ENCODE results near the gene TH.
"Not testable (repeated sequence)": the region's sequence is repeated elsewhere in the genome, so short reads cannot be mapped to it uniquely, and the experiment has no call there.

TH gene

DNA sequence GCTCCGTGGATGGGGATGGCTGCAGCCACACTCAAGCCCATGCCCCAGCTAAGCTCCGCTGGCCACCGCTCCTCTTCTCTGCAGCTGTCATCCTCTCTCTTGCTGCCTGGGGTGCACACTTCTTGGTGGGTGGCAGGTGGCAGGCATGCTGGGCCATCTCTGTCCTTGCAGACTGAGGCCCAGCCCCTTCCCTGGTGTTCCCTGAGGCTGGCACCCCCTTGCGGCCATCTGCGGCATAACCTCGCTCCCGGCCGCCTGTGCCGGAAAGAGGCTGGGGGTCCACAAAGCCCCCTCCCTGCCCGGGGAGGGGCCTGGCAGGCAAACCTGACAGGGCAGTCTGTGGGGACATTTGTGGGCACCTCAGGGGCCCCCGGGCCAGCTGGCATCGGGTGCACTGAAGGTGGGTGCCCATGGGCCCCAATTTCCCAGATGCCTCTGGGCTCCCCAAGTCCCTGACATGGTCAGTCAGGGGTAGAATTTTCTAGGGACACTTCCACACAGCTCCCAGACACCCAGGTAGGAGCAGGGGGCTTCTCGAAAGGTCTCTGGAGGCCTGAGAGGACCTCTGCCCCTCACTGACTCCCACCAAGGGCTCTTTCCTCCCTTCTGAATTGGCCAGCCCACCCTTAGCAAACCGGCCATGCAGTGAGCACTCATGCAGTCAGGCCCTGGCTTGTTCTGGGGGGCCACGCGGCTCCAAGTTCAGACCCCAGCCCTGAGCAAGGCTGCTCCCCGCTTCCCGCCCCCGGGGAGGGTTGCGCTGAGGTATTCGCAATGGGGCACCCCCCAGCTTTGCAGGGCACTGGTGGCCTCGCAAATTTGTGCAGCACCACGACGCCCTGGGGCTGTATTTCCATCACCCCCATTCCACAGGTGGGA is 23.5 kb upstream of the TH start:
- DNase-seq = no peak

DNA sequence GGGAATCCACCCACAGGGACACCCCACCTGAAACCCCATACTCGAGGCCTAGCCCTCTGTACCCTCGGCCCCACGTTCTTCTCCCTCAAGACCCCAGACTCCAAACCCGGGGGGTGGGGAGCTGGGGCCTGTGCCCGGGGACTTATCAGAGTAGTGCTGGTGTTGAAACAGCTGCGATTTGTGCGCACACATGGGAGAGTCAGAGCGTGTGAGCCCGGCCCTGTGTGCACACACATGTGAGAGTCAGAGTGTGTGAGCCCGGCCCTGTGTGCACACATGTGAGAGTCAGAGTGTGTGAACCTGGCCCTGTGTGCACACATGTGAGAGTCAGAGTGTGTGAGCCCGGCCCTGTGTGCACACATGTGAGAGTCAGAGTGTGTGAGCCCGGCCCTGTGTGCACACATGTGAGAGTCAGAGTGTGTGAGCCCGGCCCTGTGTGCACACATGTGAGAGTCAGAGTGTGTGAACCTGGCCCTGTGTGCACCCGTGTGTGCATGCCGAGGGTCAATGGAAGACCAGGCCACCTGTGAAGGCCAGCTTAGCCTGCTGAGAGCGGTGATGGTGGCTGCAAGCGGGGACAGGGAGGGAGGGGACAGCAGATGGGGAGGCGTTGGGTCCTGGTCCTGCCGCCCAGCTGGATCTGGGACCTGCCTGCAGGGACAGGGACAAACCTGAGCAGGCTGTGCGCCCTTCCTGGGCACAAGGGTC is 22.4 kb upstream of the TH start:
- not testable (repeated sequence) for DNase-seq

DNA sequence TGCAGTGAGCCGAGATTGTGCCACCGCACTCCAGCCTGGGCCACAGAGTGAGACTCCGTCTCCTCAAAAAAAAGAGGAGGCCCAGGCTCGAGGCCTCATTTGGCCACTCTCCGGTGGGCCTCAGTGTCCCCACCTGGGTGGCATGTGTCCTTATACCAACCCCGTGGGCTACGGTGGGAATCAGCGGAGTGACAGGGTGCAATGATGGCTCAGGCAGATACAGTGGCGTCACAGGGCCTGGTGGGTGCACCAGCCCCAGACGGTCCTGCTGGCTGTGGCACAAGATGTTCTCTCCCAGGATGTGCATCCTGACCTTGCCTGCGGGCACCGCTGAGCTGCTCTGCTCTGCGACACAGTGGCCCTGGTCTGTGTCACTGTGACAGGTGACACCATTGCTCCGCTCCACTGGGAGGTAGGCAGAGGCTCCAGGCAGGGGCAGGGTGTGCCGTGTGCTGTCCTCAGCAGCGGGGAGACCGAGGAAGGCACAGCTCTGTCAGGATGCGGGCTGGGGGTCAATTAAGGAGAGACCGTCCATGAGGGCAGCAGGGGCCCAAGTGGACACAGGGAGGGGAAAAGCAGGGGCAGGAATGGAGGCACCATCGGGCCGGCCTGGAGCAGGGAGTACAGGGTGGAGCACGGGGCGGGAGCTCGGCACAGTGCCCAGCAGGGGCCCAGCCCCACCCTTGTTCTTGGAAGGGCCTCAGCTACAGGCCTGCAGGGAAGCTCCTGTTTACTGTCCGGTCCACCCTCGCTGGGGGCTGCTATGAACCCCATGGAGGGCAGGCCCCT is 21.7 kb upstream of the TH start:
- DNase-seq = no peak

DNA sequence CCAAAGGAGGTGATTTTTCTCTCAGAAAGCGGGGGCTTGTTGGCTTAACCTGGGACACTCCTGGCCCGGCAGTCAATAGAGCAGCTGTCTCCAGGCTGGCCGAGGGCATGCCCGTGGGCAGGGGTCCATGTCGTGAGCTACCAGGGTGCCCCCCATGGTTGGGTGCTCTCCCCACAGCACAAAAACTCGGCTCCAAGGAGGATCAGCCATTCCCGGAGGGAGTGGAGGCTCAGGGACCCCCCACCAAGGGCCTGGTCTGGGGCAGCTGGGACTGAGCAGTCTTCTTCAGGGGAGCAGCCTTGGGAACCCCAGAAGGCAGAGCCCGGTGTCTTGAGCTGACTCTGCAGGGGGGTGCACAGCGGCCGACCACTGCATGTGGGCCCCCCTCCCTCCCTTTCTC is 20.8 kb upstream of the TH start:
- DNase-seq = no peak

DNA sequence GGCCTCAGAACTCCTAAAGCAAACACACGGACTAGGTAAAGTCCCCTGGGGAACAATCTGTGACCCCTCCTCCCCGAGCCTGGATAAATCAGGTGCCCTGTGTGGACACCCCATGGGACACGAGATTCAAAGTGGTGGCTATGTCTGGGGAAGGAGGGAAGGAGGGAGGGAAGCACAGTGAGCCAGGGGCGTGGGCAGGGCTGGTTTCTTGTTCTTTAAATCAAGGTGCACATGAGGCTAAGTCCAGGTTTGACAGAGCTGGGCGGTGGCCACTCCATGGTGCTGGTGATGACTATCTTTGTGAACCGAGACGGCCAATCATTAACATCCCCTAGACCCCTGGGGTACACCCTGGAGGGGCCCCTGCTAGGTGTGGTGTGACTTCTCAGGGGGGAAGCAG is 20.3 kb upstream of the TH start:
- DNase-seq = no peak

DNA sequence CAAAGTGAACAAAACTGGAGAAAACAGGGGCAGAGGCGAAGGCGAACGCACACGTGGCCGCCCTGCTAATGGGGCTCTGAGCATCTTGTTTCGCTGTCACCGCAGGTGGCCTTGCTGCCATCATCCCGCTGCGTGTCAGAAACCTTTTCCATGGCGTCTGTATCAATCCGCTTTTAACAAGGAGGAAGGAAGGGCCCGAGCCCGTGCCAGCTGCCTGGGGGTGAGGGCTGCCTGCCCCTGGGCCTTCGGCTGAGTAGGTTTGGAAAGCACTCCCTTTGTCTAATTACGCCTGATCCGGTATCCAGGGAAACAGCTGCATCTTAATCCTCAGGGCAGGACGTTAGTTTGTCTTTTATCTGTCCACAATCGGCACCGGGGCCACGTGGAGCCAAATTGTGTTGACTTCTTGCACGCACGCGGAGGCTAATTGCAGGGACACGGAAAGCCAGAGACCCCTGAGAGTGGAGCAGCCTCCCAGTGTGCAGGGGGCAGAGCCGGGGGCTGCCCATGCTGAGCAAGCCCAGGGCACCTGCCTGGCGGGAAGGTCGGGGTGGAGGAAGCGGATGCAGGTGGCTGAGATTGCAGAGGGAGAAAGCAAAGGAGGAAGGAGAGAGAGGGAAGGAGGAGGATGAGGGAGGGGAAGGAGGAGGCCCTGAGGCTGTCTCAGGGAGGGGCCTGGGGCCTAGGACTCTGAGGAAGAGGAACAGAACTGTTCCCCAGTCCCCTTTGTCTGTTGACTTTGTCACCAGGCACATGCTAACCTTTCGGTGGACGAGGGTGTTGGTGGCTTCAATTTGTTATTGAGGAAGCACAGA is 19.2 kb upstream of the TH start:
- peak; percentile 46 for DNase-seq

DNA sequence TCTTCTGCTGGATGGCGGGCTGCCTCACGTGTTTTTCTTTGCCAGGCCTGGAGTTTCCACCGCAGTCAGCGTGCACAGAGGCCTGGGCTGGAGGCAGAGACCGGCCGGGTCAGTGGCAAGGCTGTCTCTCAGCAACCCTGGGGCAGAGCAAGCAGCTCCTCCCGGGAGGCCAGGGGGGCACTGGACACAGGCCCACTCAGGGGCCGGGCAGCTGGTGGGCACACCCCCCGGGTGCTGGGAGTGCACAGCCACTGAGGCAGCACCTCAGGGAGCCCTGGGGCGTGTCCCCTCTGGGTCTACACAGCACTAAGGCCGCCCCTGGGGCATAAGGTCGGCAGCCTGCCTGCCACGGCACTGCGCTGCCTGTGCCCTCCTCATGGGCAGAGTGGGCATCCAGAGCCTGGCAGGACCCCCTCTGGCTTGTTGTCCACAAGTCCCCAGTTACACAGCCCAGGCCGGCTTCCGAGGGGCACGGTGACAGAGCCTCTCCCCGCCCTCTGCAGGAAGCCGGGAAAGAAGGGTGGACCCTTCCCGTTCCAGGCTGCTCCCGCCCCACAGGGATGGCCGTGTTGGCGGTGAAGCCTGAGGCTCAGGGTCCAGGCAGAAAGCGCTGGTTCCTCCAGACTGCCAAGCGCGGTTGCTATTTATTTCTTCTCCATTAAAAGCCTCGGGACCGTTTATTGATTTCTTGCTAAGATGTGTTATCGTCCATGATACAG is 18.5 kb upstream of the TH start:
- no peak for DNase-seq

DNA sequence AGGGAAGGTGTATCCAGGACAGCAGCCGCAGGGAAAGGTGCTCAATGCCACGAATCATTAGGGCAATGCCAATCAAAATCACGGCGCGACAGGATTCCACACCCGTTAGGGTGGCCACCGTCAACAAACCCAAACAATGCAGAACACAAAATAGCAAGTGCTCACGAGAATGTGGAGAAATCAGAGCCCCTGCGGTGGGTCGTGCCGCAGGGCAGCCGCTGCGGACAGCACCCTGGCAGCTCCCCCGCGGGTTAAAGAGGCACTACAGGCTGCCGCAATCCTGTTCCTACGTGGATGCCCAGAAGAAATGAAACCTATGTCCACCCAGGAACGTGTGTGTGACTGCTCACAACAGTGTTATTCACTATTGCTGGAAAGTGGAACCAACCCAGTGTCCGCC is 17.1 kb upstream of the TH start:
- no peak for DNase-seq

DNA sequence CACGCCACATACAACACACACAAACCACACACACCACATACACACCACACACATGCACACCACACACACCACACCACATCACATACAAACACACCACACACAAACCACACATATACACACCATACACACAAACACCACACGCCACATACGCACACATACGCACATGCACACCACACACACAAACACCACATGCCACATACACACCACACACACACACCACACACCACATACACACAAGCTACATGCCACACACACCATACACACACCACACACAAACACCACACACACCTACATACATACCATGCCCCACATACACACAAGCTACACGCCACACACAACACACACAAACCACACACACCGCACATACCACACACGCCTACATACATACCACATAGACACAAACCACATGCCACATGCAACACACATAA is 15.7 kb upstream of the TH start:
- no peak for DNase-seq

DNA sequence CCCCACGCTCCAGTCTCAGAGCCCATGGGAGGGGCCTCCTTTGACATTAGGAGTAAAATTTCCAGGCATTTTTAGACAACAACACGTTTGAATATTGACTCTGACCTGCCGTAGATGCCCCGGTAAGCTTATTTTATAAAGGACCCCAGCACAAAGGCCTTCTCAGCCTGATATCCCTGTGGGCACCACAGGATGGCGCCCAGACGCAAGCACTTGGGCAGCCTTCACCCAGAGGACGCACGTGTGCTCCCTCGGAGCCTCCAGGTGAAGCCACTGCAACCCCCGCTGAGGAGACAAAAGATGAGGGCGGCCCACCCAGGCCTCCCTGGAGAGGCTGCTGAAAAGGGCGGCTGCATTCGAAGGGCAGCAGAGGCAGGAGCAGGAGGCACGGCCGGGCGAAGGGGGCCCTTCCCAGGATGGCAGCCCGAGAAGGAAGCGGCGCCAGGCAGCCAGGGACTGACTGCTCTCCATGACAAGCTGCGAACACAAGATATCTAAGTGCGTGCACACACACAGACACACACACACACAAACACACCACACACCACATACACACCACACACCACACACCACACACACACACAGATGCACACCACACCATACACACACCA is 15.2 kb upstream of the TH start:
- DNase-seq = peak; percentile 54

DNA sequence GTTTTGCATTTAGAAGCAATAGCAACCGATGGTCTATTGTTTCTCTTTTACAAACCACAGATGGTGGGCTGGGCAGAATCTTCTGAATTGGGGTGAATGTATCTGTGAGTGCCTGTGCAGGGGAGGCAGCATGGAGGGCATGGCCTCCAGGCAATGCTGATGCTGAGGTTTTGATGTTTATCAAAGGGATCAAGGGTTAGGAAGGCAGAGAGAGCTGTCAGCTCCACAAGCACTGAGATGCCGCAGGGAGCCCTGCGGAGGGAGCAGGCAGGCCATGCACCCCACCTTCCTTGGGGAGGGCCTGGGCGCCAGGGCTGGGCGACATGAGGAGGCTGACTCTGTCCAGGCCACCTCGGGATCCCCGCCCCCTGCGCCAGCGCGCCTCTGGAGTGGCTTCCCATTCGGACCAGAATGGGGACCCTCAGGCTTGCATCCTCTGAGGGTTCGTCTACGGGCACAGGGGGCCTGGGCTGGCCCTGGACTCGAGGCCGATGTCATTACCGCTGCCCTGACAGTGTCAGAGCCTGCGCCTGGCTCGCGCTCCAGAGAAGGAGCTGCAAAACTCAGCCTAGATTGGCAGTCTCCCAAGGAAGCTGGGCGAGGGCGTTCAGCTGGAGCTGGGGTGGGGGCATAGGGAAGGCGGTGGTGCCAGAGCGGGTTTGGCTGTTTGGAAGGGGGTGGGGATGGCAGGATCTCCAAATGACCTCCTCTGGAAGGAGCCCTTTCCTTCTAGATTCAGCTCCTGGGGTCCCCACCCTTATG is 13.9 kb upstream of the TH start:
- DNase-seq = no peak

DNA sequence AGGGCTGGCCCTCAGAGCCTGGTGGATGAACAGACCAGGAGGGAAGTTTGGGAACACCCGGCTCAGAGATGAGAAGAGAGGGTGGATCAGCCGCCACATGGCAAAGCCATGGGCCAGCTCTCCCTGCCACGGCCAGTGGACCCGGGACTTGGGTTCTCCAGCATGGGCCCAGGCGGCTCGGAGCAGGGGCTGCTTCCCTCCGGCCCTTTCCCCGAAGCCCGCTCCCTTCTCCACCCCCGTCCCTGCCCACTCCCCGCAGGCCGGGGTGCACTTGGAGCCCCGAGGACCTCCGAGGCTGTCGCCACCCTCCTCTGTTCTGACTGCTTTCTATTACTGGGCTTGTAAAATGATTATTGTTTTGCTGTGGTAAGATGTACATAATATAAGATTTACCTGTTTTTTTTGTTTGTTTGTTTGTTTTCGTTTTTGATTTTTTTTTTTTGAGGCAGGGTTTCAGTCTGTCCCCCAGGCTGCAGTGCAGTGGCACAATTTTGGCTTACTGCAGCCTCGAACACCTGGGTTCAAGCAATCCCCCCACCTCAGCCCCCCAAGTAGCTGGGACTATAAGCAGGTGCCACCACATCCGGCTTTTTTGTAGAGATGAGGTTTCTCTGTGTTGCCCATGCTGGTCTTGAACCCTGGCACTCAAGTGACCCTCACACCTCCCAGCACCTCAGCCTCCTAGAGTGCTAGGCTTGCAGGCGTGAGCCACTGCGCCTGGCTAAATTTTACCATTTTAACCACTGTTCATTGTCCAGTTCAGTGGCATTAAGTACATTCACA is 11.3 kb upstream of the TH start:
- no peak for DNase-seq

DNA sequence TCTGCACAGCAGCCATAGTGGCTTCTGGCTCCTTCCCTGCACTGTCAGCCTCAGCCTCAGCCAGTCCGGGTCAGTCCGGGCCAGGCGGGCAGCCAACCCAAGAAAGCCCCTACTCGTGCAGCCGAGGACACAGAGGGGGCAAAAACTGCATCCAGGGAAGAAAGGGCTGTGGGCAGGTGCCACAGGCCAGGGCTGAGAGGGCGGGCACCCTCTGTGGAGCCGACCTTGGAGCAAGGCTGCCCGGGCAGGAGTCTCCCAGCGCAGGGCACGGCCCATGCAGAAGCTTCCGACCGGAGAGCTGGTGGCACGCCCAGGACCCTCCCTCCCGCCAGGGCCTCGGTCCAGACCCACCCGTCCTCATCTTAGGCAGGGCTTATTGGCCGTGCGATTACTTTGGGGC is 10.5 kb upstream of the TH start:
- DNase-seq = no peak

DNA sequence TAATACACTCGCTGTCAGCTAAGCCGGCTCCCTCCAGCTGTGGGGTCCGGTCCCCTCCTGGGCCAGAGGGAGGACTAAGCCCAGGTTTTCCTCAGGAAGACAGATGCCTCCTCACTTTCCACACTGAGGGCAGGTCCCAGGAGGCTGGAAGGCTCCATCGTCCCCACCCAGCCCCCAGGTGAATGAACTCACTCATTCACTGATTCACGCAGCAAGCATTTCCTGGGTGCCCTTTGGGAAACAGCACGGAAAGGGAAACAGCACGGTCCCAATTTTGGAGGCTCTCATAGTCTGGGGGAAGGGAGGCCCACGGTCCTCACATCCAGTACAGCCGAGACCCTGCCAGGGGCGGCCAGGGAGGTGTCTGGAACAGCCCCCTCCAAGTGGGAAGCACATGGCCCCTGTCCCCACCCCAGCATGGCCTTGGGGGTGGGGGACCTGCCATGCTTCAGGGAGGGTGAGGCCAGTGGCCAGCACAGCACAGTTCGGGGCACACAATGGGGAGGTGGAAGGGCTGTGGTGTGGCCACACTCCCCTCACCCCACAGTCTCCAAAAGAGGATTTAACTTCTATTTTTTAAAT is 9.3 kb upstream of the TH start:
- DNase-seq = no peak

DNA sequence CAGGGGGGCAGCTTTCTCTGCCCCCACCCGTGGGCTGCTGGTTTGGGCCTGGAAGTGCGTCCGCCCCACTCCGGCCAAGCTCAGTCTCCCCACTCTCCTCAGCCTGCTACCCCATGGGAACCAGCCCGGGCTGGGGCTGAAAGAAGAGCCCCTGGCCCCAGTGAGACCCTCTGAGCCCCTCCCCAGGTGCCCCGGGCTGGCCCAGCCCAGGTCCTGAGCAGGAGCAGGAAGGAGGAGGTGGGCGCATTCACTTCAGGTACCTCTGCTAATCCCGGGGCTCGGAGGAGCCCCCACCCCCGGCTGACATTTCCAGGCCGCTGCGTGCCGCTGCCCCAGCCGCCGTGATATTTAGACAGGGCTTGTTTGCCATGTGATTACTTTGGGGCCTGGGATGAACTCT is 8.7 kb upstream of the TH start:
- no peak for DNase-seq

DNA sequence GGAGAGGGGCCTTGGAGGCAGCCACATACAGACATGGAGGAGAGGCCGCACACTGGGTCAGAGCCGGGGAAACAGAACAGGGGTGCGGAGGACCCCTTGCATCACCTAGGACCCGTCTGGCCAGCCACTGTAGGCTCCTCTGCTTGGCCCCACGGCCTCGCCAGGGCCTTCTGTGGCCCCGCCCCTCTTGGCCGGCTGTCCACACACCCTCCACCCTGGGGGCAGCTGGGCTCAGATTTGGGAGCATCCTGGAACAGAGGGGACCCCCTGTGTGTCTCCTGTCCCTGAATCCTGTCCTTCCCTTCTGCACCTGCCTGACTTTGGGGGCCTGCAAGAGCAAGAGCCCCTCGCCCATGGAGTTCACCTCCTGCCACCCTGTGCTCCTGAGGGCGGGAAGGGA is 7.9 kb upstream of the TH start:
- no peak for DNase-seq

DNA sequence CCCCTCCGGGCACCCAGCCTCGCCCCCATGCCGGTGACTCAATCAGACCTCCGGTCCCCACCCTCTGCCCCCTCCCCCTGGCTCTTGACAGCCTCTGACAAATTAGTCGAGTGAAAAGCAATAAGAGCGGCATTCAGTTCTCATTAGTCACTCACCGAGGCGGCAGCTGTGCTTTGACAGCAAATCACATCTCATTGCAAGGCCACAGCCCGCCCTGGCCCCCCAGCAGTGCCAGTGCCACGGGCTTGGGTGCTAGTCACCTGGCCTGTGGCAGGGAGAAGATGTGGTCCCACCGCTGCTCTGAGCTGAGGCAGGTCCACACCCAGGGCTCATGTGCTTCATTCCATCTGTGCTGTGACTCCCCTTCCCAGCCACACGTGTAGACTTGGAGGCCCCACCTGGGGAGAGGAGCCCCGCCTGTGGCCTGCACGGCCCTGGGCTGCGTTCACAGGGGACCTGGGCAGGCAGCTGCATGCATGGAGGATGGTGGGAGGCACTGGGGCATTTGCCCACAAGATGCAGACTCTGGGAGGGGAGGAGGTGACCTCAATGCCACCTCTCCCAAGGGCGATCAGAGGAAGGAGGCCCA is 7.4 kb upstream of the TH start:
- no peak for DNase-seq

DNA sequence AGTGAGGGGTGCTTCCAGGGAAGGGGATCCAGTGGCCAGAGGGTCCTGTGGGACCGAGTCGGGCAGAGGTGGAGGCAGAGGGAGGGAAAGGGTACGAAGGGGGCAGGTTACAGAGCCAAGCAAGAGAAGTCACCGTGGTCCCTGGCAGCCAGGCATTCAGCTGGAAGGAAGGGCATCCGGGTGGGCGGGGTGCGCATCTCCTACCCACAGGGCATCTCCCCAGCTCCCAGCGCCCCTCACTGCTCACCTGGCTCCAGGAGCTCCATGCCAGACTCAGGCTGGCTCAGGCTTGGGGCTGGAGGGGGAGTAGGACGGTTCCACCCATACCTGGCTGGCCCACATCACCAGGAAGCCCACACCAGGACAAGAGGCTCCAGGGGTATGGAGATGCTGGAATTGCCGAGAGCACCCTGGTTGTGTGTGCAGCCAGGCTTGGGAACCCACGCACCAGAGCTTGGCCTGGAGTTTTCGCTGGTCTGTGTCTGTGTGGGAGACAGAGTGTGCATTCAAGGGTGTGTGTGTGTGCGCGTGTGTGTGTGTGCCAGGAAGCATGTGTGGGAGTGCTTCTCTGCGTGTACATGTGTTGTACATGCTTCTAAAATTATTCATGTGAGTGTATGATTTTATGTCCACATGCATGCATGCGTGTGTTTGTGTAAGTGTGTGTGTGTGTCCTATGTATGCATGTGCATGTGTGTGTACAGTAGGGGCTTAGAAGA is 6.6 kb upstream of the TH start:
- DNase-seq = not testable (repeated sequence)

DNA sequence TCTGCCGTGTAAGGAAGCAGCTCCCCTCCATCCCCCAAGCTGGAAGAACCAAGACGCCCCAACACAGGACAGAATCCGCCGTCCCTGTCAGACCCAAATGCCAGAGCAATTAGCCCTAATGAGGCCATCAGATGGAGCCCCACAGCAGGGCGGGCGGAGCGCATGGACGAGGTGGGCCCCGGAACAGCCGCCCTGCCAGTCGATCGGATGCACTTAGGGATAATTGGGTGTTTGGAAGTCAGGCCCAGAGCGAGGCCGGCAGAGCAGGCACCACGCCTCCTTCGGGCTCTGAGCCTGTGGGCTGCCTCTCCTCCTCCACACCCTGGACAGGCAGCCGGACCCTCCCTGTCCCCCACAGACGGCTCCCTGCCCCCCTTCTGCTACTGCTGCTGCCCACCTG is 5.5 kb upstream of the TH start:
- DNase-seq = no peak
